ENCODE results near the gene VILL.
"Not testable (repeated sequence)": the region's sequence is repeated elsewhere in the genome, so short reads cannot be mapped to it uniquely, and the experiment has no call there.

The VILL gene

DNA sequence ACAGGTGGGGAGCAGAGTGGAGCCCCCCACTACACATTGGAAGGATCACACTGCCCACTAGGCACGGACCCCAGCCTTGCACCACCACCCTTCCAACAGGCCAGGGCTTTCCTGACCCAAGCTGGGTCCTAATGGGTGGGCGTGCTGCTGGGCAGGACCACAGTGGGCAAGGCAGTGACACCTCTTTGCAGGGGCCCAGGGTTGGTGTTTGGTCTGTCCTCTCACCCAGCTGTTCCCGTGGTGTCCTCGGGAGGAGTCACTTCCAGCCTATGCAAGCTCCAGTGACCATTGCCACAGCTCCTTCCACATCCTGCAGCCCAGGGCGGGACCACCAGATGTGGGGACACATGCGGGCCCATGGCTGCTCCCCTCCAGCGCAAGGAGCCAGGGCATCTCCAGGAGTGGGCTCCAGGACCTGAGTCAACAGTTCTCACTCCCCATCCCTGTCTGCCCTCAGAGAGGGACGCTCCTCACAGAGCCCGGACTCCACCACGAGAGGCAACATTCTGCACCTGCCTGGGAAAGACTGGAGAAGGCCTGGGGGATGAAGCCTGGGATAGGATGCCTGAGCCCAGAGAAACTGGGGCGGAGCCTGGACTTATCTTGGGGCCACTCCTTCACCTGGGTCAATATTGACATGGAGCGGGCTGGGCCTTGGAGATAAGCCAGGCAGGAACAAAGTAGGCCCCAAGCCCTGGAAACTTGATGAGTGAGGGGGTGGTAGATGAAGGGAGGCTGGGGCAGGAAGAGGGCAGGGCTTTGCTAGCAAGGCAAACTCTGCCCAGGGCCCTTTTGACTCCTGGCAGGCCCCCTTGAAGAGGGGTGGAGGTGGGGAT lies 3.9 kb upstream of the VILL start:
- no peak for TF ChIP-seq GATA1 (IDR thresholded peaks at IDR 0.05; ENCODE audit: low read depth, low read length)
- no peak for TF ChIP-seq POLR2A (IDR thresholded peaks at IDR 0.05; ENCODE audit: low read length)
- DNase-seq, result peak; percentile 44 to 74

DNA sequence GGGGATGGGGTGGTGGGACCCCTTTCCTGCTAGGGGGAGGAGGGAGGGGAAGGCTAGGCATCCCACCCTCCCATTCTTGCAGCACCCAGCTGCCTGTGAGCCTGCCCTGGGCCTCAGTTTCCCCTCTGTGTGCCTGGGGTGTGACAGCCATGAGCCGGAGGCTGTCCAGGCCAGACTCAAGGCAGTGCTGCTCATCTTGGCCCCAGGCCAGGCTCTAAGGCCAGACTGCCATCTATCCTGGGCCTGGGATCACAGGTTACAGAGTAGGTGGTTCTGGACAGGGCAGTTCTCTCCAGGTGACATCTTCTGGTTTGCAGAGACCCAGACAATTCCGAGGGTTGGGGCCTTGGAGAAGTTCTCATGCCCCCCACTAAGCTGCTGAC lies 3.3 kb upstream of the VILL start:
- TF ChIP-seq POLR2A (IDR thresholded peaks at IDR 0.05; ENCODE audit: low read length) (no peak), GATA1 (IDR thresholded peaks at IDR 0.05; ENCODE audit: low read depth, low read length) (no peak)
- DNase-seq, result no peak

- TF ChIP-seq POLR2A (IDR thresholded peaks at IDR 0.05; ENCODE audit: low read length) (no peak), GATA1 (IDR thresholded peaks at IDR 0.05; ENCODE audit: low read depth, low read length) (no peak)
- DNase-seq, result no peak
These were observed 2.8 kb upstream of the VILL start for GRCh38 chr3:37987751-37988179.

DNA sequence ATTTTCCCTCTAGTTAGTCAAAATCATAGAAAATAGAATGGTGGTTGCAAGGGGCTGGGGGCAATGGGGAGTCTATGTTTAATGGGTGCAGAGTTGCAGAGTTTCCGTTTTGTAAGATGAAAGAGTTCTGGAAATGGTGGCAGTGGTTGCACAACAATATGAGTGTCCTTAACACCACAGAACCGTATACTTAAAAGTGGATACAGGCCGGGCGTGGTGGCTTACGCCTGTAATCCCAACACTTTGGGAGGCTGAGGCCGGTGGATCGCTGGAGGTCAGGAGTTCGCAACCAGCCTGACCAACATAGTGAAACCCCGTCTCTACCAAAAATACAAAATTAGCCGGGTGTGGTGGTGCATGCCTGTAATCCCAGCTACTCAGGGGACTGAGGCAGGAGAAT lies 2.2 kb upstream of the VILL start:
- DNase-seq, result not testable (repeated sequence)

DNA sequence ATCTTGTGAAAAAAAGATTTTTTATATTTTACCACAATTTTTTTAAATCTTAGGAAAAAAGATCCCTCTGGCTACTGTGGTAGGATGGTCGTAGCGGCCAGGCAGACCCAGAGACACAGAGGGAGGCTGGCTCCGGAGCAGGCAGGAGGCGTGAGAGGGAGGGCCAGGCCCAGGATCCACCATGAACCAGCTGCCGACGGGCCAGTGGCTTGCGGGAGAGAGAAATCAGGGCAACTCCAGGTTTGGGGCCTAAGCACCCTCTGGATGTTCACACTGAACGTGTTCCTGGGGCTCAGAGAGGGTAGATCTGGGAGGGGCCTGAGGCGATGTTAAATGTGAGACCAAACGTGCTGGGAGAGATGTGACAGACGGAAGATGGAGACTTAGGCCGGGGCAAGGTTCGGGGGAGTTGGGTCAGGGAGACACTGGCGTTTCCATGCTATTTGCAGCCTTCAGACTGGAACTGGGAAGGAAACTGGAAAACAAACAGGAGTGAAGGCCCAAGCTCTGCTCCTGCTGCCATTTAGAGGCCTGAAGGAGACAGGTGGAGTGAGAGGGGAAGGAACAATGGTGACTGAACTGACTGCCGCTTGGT lies 1.6 kb upstream of the VILL start:
- TF ChIP-seq GATA1 (IDR thresholded peaks at IDR 0.05; ENCODE audit: low read depth, low read length), result no peak
- no peak for TF ChIP-seq POLR2A (IDR thresholded peaks at IDR 0.05; ENCODE audit: low read length)
- no peak for DNase-seq

- TF ChIP-seq POLR2A (IDR thresholded peaks at IDR 0.05; ENCODE audit: low read length) (no peak), GATA1 (IDR thresholded peaks at IDR 0.05; ENCODE audit: low read depth, low read length) (no peak)
These were observed 635 bp upstream of the VILL start for GRCh38 chr3:37989821-37990480.

DNA sequence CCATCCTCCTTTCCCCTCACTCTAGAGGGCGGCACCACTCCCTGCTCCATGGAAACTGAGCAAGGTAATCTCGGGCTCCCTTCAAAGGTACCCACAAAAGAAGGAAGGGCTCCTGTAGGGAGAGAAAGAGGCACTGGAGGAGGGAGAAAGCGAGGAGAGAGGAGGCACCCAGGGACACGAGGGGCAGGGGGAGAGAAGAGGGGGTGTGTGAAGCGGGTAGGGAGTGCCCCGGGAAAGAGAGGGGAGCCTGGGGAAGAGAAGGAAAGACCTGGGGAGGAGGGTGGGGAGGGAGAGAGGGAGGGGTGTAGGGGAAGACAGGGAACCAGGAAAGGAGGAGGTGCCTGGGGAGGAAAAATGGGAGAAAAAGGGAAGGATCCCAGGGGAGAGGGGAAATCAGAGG lies 523 bp downstream of the VILL start:
- no peak for DNase-seq
- no peak for TF ChIP-seq POLR2A (IDR thresholded peaks at IDR 0.05; ENCODE audit: low read length)
- TF ChIP-seq GATA1 (IDR thresholded peaks at IDR 0.05; ENCODE audit: low read depth, low read length), result no peak

More at GRCh38 chr3:37989821-37990480, 635 bp upstream of the VILL start:
- DNase-seq, result no peak

GRCh38 chr3:37991823-37992222 lies 1.2 kb downstream of the VILL start:
- TF ChIP-seq GATA1 (IDR thresholded peaks at IDR 0.05; ENCODE audit: low read depth, low read length) (no peak), POLR2A (IDR thresholded peaks at IDR 0.05; ENCODE audit: low read length) (no peak)
- DNase-seq, result no peak

- no peak for DNase-seq
- TF ChIP-seq POLR2A (IDR thresholded peaks at IDR 0.05; ENCODE audit: low read length), result no peak
- TF ChIP-seq GATA1 (IDR thresholded peaks at IDR 0.05; ENCODE audit: low read depth, low read length), result no peak
These were observed 1.9 kb downstream of the VILL start for GRCh38 chr3:37992271-37993066.

DNA sequence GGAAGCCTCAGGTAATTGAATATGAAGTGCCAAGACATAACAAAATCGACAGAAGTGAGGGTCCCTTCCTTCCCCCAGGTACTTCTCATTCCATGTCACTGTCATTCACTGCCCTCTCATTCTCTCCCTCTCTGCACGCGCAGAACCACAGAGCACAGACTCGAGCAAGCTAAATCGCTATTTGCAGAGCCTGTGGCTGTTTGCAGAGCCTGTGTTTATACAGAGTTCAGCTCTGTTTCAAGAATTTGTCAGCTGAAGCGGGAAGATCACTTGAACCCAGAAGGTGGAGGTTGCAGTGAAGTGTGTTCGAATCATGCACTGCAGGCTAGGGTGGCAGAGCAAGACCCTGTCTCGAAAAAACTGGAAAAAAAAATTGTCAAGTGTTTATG lies 2.5 kb downstream of the VILL start:
- DNase-seq, result no peak
- TF ChIP-seq POLR2A (IDR thresholded peaks at IDR 0.05; ENCODE audit: low read length) (no peak), GATA1 (IDR thresholded peaks at IDR 0.05; ENCODE audit: low read depth, low read length) (no peak)

DNA sequence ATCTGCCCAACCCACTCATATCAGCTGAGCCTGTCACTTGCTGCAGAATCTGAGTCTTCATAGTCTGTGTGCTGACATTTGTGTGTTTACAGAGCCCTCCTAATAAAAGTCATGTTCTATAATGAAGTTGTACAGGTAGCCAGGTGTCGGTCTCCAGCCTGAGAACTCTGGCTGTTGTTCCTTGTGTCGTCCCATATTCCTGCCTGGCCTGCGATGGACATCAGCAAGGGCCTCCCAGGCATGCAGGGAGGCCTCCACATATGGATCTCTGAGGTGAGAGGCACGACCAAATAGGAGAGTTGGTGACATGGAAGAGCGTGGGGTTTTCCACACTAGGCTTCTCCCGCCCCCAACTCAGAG lies 2.9 kb downstream of the VILL start:
- peak in 1 of 2 experiments; percentile 19 for DNase-seq
- no peak for TF ChIP-seq GATA1 (IDR thresholded peaks at IDR 0.05; ENCODE audit: low read depth, low read length)
- no peak for TF ChIP-seq POLR2A (IDR thresholded peaks at IDR 0.05; ENCODE audit: low read length)

- TF ChIP-seq GATA1 (IDR thresholded peaks at IDR 0.05; ENCODE audit: low read depth, low read length), result no peak
- TF ChIP-seq POLR2A (IDR thresholded peaks at IDR 0.05; ENCODE audit: low read length), result peak; percentile 73
- peak; percentile 59 to 71 for DNase-seq
These were observed 3.4 kb downstream of the VILL start for GRCh38 chr3:37993820-37994638.

GRCh38 chr3:37994639-37994972 lies 4.0 kb downstream of the VILL start:
- TF ChIP-seq POLR2A (IDR thresholded peaks at IDR 0.05; ENCODE audit: low read length) (no peak), GATA1 (IDR thresholded peaks at IDR 0.05; ENCODE audit: low read depth, low read length) (no peak)
- no peak for DNase-seq
